Measurements from ENCODE around the gene GPRIN1. TPM values are rescaled to one million over a fixed set of nuclear protein-coding genes. Genes with fewer than 3 reads are reported as not detected.

The GPRIN1 gene
- polyA plus RNA-seq, 1 of the 3 experiments (the other 2 are of a cell fraction) = 6.6 TPM

- Histone ChIP-seq H3K36me3 (replicated peaks in 1 of 2; ENCODE audit: control insufficient read depth in 1 of 2, insufficient read depth in 2 of 2, low read length in 1 of 2) (peaks cover 0 to 3% of the 10 kb centered on the region in 2 experiments), H3K27ac (ENCODE audit: low read depth in 2 of 2, low read length in 1 of 2) (no peak overlapping the region), H3K4me1 (ENCODE audit: control insufficient read depth in 1 of 2, insufficient read depth in 2 of 2, low read depth in 1 of 2, low read length in 1 of 2) (no peaks in the 10 kb centered on the region), H2AFZ (ENCODE audit: low read depth) (no peak overlapping the region), H3K4me2 (no peak overlapping the region), H3F3A (replicated peaks; ENCODE audit: insufficient read depth) (no peaks in the 10 kb centered on the region), H3K4me3 (ENCODE audit: low read depth in 2 of 2, low read length in 1 of 2) (no peak overlapping the region), H3K79me2 (ENCODE audit: insufficient read depth) (no peaks in the 10 kb centered on the region), H3K9me3 (no peaks in the 10 kb centered on the region), H3K9me2 (no peaks in the 10 kb centered on the region), H3K9ac (no peak overlapping the region), H3K27me3 (ENCODE audit: insufficient read depth) (no peaks in the 10 kb centered on the region), H4K20me1 (ENCODE audit: insufficient read depth) (no peaks in the 10 kb centered on the region)
- TF ChIP-seq EZH2phosphoT487 (IDR thresholded peaks at IDR 0.05; ENCODE audit: borderline replicate concordance, low read depth) (no peak), YY1 (IDR thresholded peaks at IDR 0.05; ENCODE audit: low read depth) (no peak), REST (IDR thresholded peaks at IDR 0.05; ENCODE audit: low read depth, low read length) (no peak)
- no peak for DNase-seq
- CTCF ChIA-PET = interaction anchor here (1.5 kb wide), 1 partner anchor 19 kb away, joined by 5 read pairs; no protein-coding TSS in a partner anchor
- WGBS (ENCODE audit: low lambda C conversion rate) = 92% methylated on average over 7 of the region's 12 CpGs
- POLR2A ChIA-PET = no interaction called here
Measured at GRCh38 chr5:176593273-176593869, 16.6 kb downstream of the GPRIN1 start.

GRCh38 chr5:176592573-176592972 is 17.4 kb downstream of the GPRIN1 start:
- Histone ChIP-seq H3K27me3 (ENCODE audit: insufficient read depth) (no peaks in the 10 kb centered on the region), H3K9me3 (no peaks in the 10 kb centered on the region), H3K27ac (ENCODE audit: low read depth in 2 of 2, low read length in 1 of 2) (no peak overlapping the region), H3K4me2 (no peak overlapping the region), H3K36me3 (replicated peaks in 1 of 2; ENCODE audit: control insufficient read depth in 1 of 2, insufficient read depth in 2 of 2, low read length in 1 of 2) (no peaks in the 10 kb centered on the region), H3K79me2 (ENCODE audit: insufficient read depth) (no peaks in the 10 kb centered on the region), H3K4me1 (ENCODE audit: control insufficient read depth in 1 of 2, insufficient read depth in 2 of 2, low read depth in 1 of 2, low read length in 1 of 2) (no peaks in the 10 kb centered on the region), H3K4me3 (ENCODE audit: low read depth in 2 of 2, low read length in 1 of 2) (no peak overlapping the region), H3F3A (replicated peaks; ENCODE audit: insufficient read depth) (no peaks in the 10 kb centered on the region), H3K9me2 (no peaks in the 10 kb centered on the region), H3K9ac (no peak overlapping the region), H4K20me1 (ENCODE audit: insufficient read depth) (no peaks in the 10 kb centered on the region), H2AFZ (ENCODE audit: low read depth) (no peak overlapping the region)
- no peak for DNase-seq
- POLR2A ChIA-PET = no interaction called here
- WGBS (ENCODE audit: low lambda C conversion rate) = 96% methylated on average over 3 of the region's 3 CpGs
- CTCF ChIA-PET = interaction anchor here (1.5 kb wide), 1 partner anchor 18 kb away, joined by 5 read pairs; no protein-coding TSS in a partner anchor
- TF ChIP-seq YY1 (IDR thresholded peaks at IDR 0.05; ENCODE audit: low read depth) (no peak), SMC3 (IDR thresholded peaks at IDR 0.05; ENCODE audit: low read depth, low read length) (no peak), TCF12 (IDR thresholded peaks at IDR 0.05) (no peak), JUND (IDR thresholded peaks at IDR 0.05) (no peak), REST (IDR thresholded peaks at IDR 0.05; ENCODE audit: low read depth, low read length) (no peak), MAX (IDR thresholded peaks at IDR 0.05; ENCODE audit: low read depth) (no peak), RXRA (IDR thresholded peaks at IDR 0.05; ENCODE audit: borderline replicate concordance, low read depth) (no peak), CHD2 (IDR thresholded peaks at IDR 0.05; ENCODE audit: low read length, partially characterized antibody) (no peak), MEF2A (IDR thresholded peaks at IDR 0.05; ENCODE audit: borderline replicate concordance, low read depth) (no peak), TEAD4 (IDR thresholded peaks at IDR 0.05; ENCODE audit: borderline replicate concordance, insufficient read depth) (no peak), MXI1 (IDR thresholded peaks at IDR 0.05; ENCODE audit: low read depth, low read length) (no peak), RAD21 (IDR thresholded peaks at IDR 0.05; ENCODE audit: low read length) (no peak), GABPA (IDR thresholded peaks at IDR 0.05; ENCODE audit: low read depth) (no peak), NFIC (IDR thresholded peaks at IDR 0.05; ENCODE audit: borderline replicate concordance) (no peak), TAF1 (IDR thresholded peaks at IDR 0.05; ENCODE audit: borderline replicate concordance, low read depth, low read length) (no peak), CTCF (IDR thresholded peaks at IDR 0.05) (no peak)
